Smooth muscle cell (in vitro differentiated cells): ENCODE measurements around the gene GRK2. TPM values are rescaled to one million over a fixed set of nuclear protein-coding genes. Genes with fewer than 3 reads are reported as not detected.

ENCODE experiments used
- DNase-seq: peaks from one replicate; lab custom pipeline; 2025; ENCODE audit not compliant: unreplicated experiment; lab: John Stamatoyannopoulos, UW
- H2AFZ ChIP-seq: fragments of 200-600 bp; sonication (generic); 2 replicates; pipeline ENCODE4 v1.6.0; 2016; ENCODE audit warnings: antibody characterized with exemption, low read depth, mild to moderate bottlenecking
- H3F3A ChIP-seq: fragments of 200-600 bp; sonication (generic); 2 replicates; pipeline ENCODE4 v1.6.0; 2017; ENCODE audit warnings: antibody characterized with exemption, low read depth
- H3K27ac ChIP-seq: fragments of 200-600 bp; sonication (generic); 2 replicates; pipeline ENCODE4 v1.5.1; 2016; ENCODE audit warnings: low read depth, mild to moderate bottlenecking
- H3K27me3 ChIP-seq: fragments of 200-600 bp; sonication (generic); 2 replicates; pipeline ENCODE4 v1.6.1; 2016; ENCODE audit warnings: low read depth, mild to moderate bottlenecking
- H3K36me3 ChIP-seq: fragments of 200-600 bp; sonication (generic); 2 replicates; pipeline ENCODE4 v1.5.1; 2016; ENCODE audit warnings: low read depth
- H3K4me1 ChIP-seq: fragments of 200-600 bp; sonication (generic); 2 replicates; pipeline ENCODE4 v1.5.1; 2016; ENCODE audit warnings: low read depth
- H3K4me2 ChIP-seq: fragments of 200-600 bp; sonication (generic); 2 replicates; pipeline ENCODE4 v1.6.0; 2016; ENCODE audit warnings: mild to moderate bottlenecking
- H3K4me3 ChIP-seq: fragments of 200-600 bp; sonication (generic); 2 replicates; pipeline ENCODE4 v1.5.1; 2016; ENCODE audit warnings: mild to moderate bottlenecking
- H3K79me2 ChIP-seq: fragments of 200-600 bp; sonication (generic); 2 replicates; pipeline ENCODE4 v1.6.0; 2016; ENCODE audit warnings: low read depth, mild to moderate bottlenecking
- H3K9ac ChIP-seq: fragments of 200-600 bp; sonication (generic); 2 replicates; pipeline ENCODE4 v1.6.0; 2016; ENCODE audit warnings: low read depth
- H3K9me3 ChIP-seq: fragments of 200-600 bp; sonication (generic); replicated peaks from 2 replicates; pipeline ENCODE4 v1.5.1; 2016; ENCODE audit warnings: low read depth
- H4K20me1 ChIP-seq: fragments of 200-600 bp; sonication (generic); 2 replicates; pipeline ENCODE4 v1.6.0; 2016; ENCODE audit warnings: low read depth
- CTCF ChIP-seq: fragments of 200-600 bp; sonication (generic); IDR thresholded peaks from 2 replicates; pipeline ENCODE4 v1.5.1; 2017; ENCODE audit warnings: borderline replicate concordance, mild to moderate bottlenecking, antibody characterized with exemption; ENCODE audit not compliant: insufficient read depth, poor library complexity, severe bottlenecking
- WGBS: methylation state at CpG from one replicate; pipeline ENCODE4 v1.1.7; 2016; ENCODE audit warnings: low lambda C conversion rate; 5-methylcytosine and 5-hydroxymethylcytosine counted together
- polyA plus RNA-seq: library from polyadenylated mRNA; unstranded; fragments of >200 nt; fragmentation: Nextera tagmentation; extraction: Ambion mirVana; gene quantifications from 2 replicates; pipeline ENCODE4 v1.2.1, GENCODE V29; 2016
- total RNA-seq: library from RNA; depleted of rRNA; stranded (reverse); fragments of >200 nt; gene quantifications from 2 replicates; pipeline ENCODE4 v1.2.3, GENCODE V29; 2014

Gene GRK2
- total and polyA plus RNA-seq, 2 experiments from 2014 or later, result 22.2 to 42.5 TPM

- no peak overlapping the region for H3K4me2 ChIP-seq
- H4K20me1 ChIP-seq, result peaks cover 92% of the 10 kb centered on the region
- DNase-seq, result no peak
- no peak overlapping the region for H3K4me3 ChIP-seq
- H3F3A ChIP-seq, result no peaks in the 10 kb centered on the region
- H3K27me3 ChIP-seq, result no peaks in the 10 kb centered on the region
- no peaks in the 10 kb centered on the region for H3K36me3 ChIP-seq
- no peak overlapping the region for H2AFZ ChIP-seq
- no peak overlapping the region for H3K9ac ChIP-seq
- peaks cover 97% of the 10 kb centered on the region for H3K79me2 ChIP-seq
- H3K27ac ChIP-seq, result no peak overlapping the region
- peaks cover 30% of the 10 kb centered on the region for H3K4me1 ChIP-seq
- H3K9me3 ChIP-seq, result no peaks in the 10 kb centered on the region
- 89% methylated on average over 19 of the region's 19 CpGs for WGBS
- TF ChIP-seq CTCF, result no peak
Observed at GRCh38 chr11:67271541-67272284, 5.4 kb downstream of the GRK2 start.

DNA sequence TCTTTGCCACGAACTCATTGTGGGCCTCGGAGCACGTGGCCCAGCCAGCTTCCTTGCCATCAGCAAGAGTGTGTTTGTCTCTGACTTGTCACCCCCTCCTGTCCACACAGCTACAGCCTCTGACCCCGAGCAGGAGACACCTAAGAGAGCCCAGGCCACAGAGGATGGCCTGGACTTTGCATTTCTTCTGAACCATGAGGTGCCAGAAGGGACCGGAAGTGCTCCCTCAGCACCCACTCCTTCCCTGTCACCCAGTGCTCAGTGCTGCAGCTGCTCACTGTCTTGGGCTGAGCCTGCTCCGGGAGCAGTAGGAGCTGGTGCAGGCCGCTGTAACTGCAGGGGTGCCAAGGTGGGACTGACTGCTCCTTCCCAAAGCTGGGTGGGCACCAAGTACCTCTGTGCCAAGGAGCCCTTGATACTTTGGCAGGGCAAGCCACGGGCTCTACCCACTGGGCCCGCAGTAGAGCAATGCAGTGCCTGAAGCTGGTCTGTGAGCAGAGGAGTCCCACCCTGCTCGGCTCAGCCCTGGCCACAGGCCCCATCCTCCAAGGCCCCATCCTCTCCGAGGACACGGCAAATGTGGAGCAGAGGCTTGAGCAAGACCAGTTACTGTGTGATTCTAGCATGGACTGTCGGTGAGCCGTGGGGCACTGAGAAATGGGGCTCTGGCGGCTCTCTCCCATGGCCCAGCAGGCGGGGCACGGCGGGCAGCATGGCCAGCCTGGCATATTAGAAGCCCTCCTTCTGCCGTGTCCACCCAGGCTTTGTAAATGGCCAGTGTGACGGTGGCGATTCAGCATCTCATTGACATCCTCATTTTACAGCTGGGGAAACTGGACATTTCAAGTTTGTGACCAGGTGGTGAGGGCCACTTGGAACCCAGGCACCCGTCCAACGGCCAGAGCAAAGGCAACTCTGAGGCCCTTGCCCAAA lies 6.3 kb downstream of the GRK2 start:
- H3K4me3 ChIP-seq, result no peak overlapping the region

DNA sequence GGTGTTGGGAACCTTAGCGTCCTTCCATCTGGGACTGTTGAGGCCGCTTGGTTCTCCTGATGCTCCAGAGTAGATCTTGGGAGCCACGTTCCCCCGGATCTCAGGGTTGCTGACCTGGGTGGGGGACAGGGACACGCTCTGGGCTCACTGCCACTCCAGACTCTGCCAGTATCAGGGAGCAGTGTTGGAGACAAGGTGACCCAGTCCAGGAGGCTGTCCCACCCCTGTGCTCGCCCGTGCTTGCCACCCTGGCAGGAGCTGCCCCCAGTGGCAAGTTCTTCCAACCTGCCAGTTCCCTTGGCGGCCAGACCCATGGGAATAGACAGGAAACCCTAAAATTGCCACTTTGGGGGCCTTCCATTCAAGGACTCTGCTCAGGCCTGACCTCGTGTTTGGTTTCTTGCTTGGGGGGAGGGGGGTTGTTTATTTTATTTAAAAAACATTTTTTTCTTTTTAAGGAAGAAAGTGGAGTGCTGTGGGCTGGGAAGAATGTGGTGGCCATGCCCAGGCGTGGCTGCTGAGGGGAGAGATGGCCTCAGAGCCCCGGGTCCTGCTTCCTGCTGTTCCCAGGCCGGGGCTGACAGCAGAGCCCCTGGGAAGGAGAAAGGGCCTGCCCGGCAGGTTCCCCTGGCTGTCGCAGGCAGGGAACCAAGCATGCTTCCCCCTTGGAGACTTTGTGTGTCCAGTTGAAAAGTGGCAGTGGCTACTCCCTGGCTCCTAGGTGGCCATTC lies 7.2 kb downstream of the GRK2 start:
- Histone ChIP-seq H4K20me1 (peaks cover 99% of the 10 kb centered on the region), H3K27me3 (no peaks in the 10 kb centered on the region), H3K27ac (no peak overlapping the region), H3K79me2 (peaks cover 94% of the 10 kb centered on the region), H3K4me3 (no peak overlapping the region), H3K4me1 (peaks cover 39% of the 10 kb centered on the region), H3K36me3 (no peaks in the 10 kb centered on the region), H2AFZ (no peak overlapping the region), H3F3A (no peaks in the 10 kb centered on the region), H3K9me3 (no peaks in the 10 kb centered on the region), H3K9ac (no peak overlapping the region), H3K4me2 (no peak overlapping the region)
- DNase-seq, result no peak
- WGBS, result 78% methylated on average over 14 of the region's 14 CpGs
- TF ChIP-seq CTCF, result no peak

More for the DNA sequence above, 6.3 kb downstream of the GRK2 start:
- no peaks in the 10 kb centered on the region for H3F3A ChIP-seq
- no peaks in the 10 kb centered on the region for H3K9me3 ChIP-seq
- H3K27ac ChIP-seq, result no peak overlapping the region
- no peak for DNase-seq
- WGBS, result 93% methylated on average over 23 of the region's 23 CpGs
- no peak overlapping the region for H3K9ac ChIP-seq
- H3K36me3 ChIP-seq, result no peaks in the 10 kb centered on the region
- TF ChIP-seq CTCF, result no peak
- H4K20me1 ChIP-seq, result peaks cover 97% of the 10 kb centered on the region
- no peaks in the 10 kb centered on the region for H3K27me3 ChIP-seq
- no peak overlapping the region for H2AFZ ChIP-seq
- H3K79me2 ChIP-seq, result peaks cover 97% of the 10 kb centered on the region
- no peak overlapping the region for H3K4me2 ChIP-seq
- H3K4me1 ChIP-seq, result peaks cover 39% of the 10 kb centered on the region
